ENCODE results near the gene ZNF189.

Gene ZNF189

GRCh38 chr9:101400120-101400519, 1.5 kb downstream of the ZNF189 start:
- no peak overlapping the region for H3K27ac ChIP-seq
- H3K9me3 ChIP-seq: peaks cover 0 to 27% (median 0%) of the 10 kb centered on the region in 3 donors
- no peak for DNase-seq
- H3K36me3 ChIP-seq: peaks cover 48 to 52% (median 51%) of the 10 kb centered on the region in 3 donors
- peaks cover 0 to 38% (median 21%) of the 10 kb centered on the region in 4 donors for H3K4me1 ChIP-seq
- no peaks in the 10 kb centered on the region for H3K27me3 ChIP-seq
- intact Hi-C loops (cut with DNase I; ENCODE audit: low total_unique reads): no loop called here
- no peak for TF ChIP-seq CTCF (IDR thresholded peaks at IDR 0.05)
- H3K4me3 ChIP-seq: peak overlapping the region; percentile 77 to 82

- intact Hi-C loops (cut with DNase I; ENCODE audit: low total_unique reads): no loop called here
- H3K36me3 ChIP-seq: peaks cover 84 to 87% (median 87%) of the 10 kb centered on the region in 3 donors
- DNase-seq: no peak
- H3K4me3 ChIP-seq: no peak overlapping the region
- H3K9me3 ChIP-seq: peaks cover 18 to 63% (median 28%) of the 10 kb centered on the region in 3 donors
- H3K4me1 ChIP-seq: peaks cover 0 to 21% (median 15%) of the 10 kb centered on the region in 4 donors
- no peaks in the 10 kb centered on the region for H3K27me3 ChIP-seq
- no peak for TF ChIP-seq CTCF (IDR thresholded peaks at IDR 0.05)
- no peak overlapping the region for H3K27ac ChIP-seq
These were observed 5.0 kb downstream of the ZNF189 start for GRCh38 chr9:101403516-101404285.

GRCh38 chr9:101408374-101409078, 9.9 kb downstream of the ZNF189 start:
- TF ChIP-seq CTCF (IDR thresholded peaks at IDR 0.05): no peak
- no peaks in the 10 kb centered on the region for H3K27me3 ChIP-seq
- H3K4me3 ChIP-seq: no peak overlapping the region
- H3K27ac ChIP-seq: no peak overlapping the region
- intact Hi-C loops (cut with DNase I; ENCODE audit: low total_unique reads): no loop called here
- peaks cover 42 to 97% (median 73%) of the 10 kb centered on the region in 3 donors for H3K9me3 ChIP-seq
- H3K36me3 ChIP-seq: peaks cover 64 to 90% (median 82%) of the 10 kb centered on the region in 3 donors
- H3K4me1 ChIP-seq: no peaks in the 10 kb centered on the region
- DNase-seq: no peak

- no peak overlapping the region for H3K27ac ChIP-seq
- DNase-seq: no peak
- H3K36me3 ChIP-seq: peaks cover 63 to 89% (median 81%) of the 10 kb centered on the region in 3 donors
- intact Hi-C loops (cut with DNase I; ENCODE audit: low total_unique reads): no loop called here
- H3K9me3 ChIP-seq: peaks cover 42 to 97% (median 77%) of the 10 kb centered on the region in 3 donors
- H3K27me3 ChIP-seq: no peaks in the 10 kb centered on the region
- no peak for TF ChIP-seq CTCF (IDR thresholded peaks at IDR 0.05)
- no peak overlapping the region for H3K4me3 ChIP-seq
- no peaks in the 10 kb centered on the region for H3K4me1 ChIP-seq
These were observed 10.4 kb downstream of the ZNF189 start for GRCh38 chr9:101409079-101409477.

GRCh38 chr9:101414839-101415238, 16.2 kb downstream of the ZNF189 start:
- H3K9me3 ChIP-seq: peaks cover 13 to 89% (median 69%) of the 10 kb centered on the region in 3 donors

More at GRCh38 chr9:101414839-101415238, 16.2 kb downstream of the ZNF189 start:
- intact Hi-C loops (cut with DNase I; ENCODE audit: low total_unique reads): no loop called here
- no peak for TF ChIP-seq CTCF (IDR thresholded peaks at IDR 0.05)
- Histone ChIP-seq H3K27ac (no peak overlapping the region), H3K4me3 (no peak overlapping the region), H3K36me3 (peaks cover 31 to 60% (median 57%) of the 10 kb centered on the region in 3 donors), H3K27me3 (no peaks in the 10 kb centered on the region), H3K4me1 (no peaks in the 10 kb centered on the region)
- DNase-seq: no peak

Measured in tibial artery (tissue), 4 donors.